Calu3 (cell line): ENCODE data around the gene UBN1. TPM values are rescaled to one million over a fixed set of nuclear protein-coding genes. Genes with fewer than 3 reads are reported as not detected.

Experiments
- BruUV-seq: library from RNA; stranded (reverse); fragments of 400-500 nt; replicated peaks from 2 replicates; lab custom pipeline; 2021; lab: Mats Ljungman, UMichigan
- CTCF ChIA-PET: fragments of 300-600 bp; sonication (Branson Sonifier 250); formaldehyde crosslinking; loops from one replicate; lab custom pipeline; 2022; ENCODE audit warnings: antibody characterized with exemption; lab: Charles Lee
- DNase-seq: peaks from one replicate; pipeline ENCODE4 v3.0.0; 2022
- H3K27ac Mint-ChIP-seq: one replicate; pipeline ENCODE4 v1.8.0; 2022; ENCODE audit warnings: mixed read lengths; ENCODE audit not compliant: unreplicated experiment
- H3K27me3 Mint-ChIP-seq: one replicate; pipeline ENCODE4 v1.8.0; 2022; ENCODE audit warnings: mixed read lengths; ENCODE audit not compliant: unreplicated experiment
- H3K36me3 Mint-ChIP-seq: one replicate; pipeline ENCODE4 v1.8.0; 2022; ENCODE audit warnings: mild to moderate bottlenecking, moderate library complexity, mixed read lengths; ENCODE audit not compliant: insufficient read depth, unreplicated experiment
- H3K4me1 Mint-ChIP-seq: one replicate; pipeline ENCODE4 v1.8.0; 2022; ENCODE audit warnings: mild to moderate bottlenecking, low read depth, mixed read lengths; ENCODE audit not compliant: unreplicated experiment
- H3K4me3 Mint-ChIP-seq: one replicate; pipeline ENCODE4 v1.8.0; 2022; ENCODE audit warnings: mild to moderate bottlenecking, low read depth, moderate library complexity, mixed read lengths; ENCODE audit not compliant: unreplicated experiment
- H3K9me3 Mint-ChIP-seq: one replicate; pipeline ENCODE4 v1.8.0; 2022; ENCODE audit warnings: low read depth, mixed read lengths; ENCODE audit not compliant: unreplicated experiment
- intact Hi-C: fragments of 100-400 bp; cut with micrococcal nuclease; formaldehyde crosslinking; loops from one replicate; pipeline ENCODE4 v1.10.0; 2022; ENCODE audit not compliant: unreplicated experiment
- total RNA-seq: library from RNA; stranded (reverse); gene quantifications from 2 replicates; pipeline ENCODE4 v1.2.3, GENCODE V29; 2022
- TF ChIP-seq, protein P1 (sequence below): fragments of 200-600 bp; IDR thresholded peaks from one replicate; pipeline ENCODE4 v1.8.0; 2022; ENCODE audit warnings: antibody characterized with exemption; ENCODE audit not compliant: unreplicated experiment

Gene UBN1
- total RNA-seq, 1 experiment from 2014 or later: 50.5 TPM

DNA sequence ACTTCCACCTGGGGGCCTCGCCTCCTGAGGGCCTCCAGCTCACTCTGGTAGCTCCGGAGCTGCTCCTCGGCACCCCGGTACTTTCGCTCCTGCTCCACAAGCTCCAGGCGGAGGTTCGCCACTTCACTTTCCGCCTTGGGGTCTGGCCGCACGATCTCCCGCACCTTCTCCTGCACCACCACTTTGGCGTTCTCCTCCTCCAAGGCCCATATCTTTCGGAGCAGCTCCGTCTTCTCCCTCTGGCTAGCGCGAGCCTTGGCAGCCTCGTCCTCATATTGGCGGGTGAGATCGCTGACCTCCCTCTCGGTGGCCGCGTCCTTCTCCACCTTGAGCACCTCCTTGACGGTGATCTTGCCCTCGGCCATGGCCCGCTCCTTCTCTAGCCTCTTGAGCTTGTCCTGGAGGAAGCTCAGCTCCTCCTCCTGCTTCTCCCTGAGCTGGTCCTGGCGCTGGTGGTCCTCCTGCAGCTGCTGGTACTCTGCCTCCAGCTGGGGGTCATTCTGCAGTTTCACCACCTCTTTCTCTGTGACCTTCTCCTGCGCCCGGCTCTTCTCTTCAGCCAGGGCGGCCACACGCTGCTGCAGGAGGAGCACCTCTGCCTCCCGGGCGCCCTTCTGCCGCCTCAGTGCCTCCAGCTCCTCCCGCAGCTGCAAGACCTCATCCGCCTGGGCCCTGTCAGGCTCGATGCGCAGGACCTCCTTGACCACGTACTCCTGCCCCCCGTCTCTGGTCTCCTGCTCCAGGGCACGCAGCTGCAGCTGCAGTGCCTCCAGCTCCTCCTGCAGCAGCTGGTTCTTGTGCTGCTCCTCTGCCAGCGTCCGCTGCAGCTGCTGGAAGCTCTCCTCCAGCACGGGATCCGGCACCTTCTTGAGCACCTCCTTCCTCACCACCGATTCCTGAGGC, 37.9 kb downstream of the UBN1 start:
- TF ChIP-seq, protein P1, sequence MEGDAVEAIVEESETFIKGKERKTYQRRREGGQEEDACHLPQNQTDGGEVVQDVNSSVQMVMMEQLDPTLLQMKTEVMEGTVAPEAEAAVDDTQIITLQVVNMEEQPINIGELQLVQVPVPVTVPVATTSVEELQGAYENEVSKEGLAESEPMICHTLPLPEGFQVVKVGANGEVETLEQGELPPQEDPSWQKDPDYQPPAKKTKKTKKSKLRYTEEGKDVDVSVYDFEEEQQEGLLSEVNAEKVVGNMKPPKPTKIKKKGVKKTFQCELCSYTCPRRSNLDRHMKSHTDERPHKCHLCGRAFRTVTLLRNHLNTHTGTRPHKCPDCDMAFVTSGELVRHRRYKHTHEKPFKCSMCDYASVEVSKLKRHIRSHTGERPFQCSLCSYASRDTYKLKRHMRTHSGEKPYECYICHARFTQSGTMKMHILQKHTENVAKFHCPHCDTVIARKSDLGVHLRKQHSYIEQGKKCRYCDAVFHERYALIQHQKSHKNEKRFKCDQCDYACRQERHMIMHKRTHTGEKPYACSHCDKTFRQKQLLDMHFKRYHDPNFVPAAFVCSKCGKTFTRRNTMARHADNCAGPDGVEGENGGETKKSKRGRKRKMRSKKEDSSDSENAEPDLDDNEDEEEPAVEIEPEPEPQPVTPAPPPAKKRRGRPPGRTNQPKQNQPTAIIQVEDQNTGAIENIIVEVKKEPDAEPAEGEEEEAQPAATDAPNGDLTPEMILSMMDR: no peak
- intact Hi-C loops: loop anchor here (5.0 kb wide), 1 partner anchor 52 kb away; the partner anchor contains the start of gene PPL
- CTCF ChIA-PET: no interaction called here
- H3K4me3 Mint-ChIP-seq: no peak overlapping the region
- peaks cover 4% of the 10 kb centered on the region for H3K9me3 Mint-ChIP-seq
- no peaks in the 10 kb centered on the region for H3K27me3 Mint-ChIP-seq
- TSS peak; percentile 30 for BruUV-seq
- no peak for DNase-seq
- peak overlapping the region; percentile 21 for H3K27ac Mint-ChIP-seq
- H3K36me3 Mint-ChIP-seq: peaks cover 97% of the 10 kb centered on the region
- peaks cover 32% of the 10 kb centered on the region for H3K4me1 Mint-ChIP-seq

DNA sequence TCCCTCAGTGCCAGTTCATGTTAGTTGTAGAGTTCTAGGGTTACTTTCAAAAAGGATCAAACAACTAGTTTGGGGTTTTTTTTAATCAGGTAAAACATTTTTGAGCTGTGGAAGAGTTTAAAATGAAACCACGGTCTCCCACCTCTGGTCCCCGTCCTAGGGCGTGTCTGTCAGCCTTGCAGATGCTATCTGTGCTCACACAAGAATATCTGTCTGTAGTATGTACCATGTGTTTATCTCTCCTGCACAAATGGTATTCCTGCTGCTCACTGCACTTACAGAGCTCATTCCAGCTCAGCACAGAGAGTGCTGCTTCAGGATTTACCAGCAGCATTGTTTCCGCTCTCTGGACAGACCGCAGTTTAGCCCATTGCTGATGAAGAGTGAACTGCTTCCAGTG, 38.9 kb downstream of the UBN1 start:
- TF ChIP-seq, protein P1: no peak
- CTCF ChIA-PET: no interaction called here
- intact Hi-C loops: no loop called here
- DNase-seq: no peak
- H3K27ac Mint-ChIP-seq: peak overlapping the region; percentile 4
- peaks cover 4% of the 10 kb centered on the region for H3K9me3 Mint-ChIP-seq
- H3K4me1 Mint-ChIP-seq: peaks cover 32% of the 10 kb centered on the region
- BruUV-seq: no TSS peak
- H3K4me3 Mint-ChIP-seq: no peak overlapping the region
- peaks cover 98% of the 10 kb centered on the region for H3K36me3 Mint-ChIP-seq
- H3K27me3 Mint-ChIP-seq: no peaks in the 10 kb centered on the region

DNA sequence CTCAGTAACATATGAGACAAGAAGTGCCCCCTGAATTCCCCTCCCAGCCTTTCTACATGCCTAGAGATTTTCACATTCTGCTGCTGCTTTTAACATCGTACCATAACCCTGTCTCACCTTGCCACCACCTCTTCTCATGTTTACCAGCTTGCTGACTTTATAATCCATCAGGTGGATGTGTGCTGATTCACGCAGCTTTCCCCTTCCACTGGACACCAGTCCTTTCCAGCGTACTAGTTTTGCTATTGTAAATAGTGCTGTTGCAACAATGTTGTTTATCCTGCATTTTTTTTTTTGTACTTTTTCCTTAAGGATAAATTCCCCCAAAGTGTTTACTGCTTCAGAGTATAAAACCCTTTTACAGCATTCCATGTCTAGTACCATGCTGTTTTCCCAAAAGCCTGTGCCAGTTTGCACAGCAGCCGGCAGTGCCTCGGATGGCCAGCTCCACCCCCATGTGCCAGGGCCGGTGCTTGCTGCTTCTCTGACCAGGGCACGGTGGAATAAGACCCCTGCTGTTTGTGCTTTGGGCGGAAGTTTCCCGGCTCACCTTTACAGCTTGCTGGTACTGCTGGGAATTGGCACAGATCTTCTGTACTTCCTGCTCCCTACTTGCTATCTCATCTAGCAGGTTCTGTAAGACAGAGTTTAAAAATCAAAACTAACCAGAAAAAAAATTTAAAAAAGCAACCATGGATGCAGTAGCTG, 41.3 kb downstream of the UBN1 start:
- no peak overlapping the region for H3K4me3 Mint-ChIP-seq
- intact Hi-C loops: no loop called here
- TF ChIP-seq, protein P1: no peak
- peaks cover 4% of the 10 kb centered on the region for H3K9me3 Mint-ChIP-seq
- CTCF ChIA-PET: interaction anchor here (0.6 to 0.7 kb wide), 3 partner anchors 29 to 537 kb away, joined by 3 to 4 read pairs (median 3); no protein-coding TSS in a partner anchor
- peaks cover 91% of the 10 kb centered on the region for H3K36me3 Mint-ChIP-seq
- no peak for DNase-seq
- H3K4me1 Mint-ChIP-seq: peaks cover 13% of the 10 kb centered on the region
- H3K27me3 Mint-ChIP-seq: no peaks in the 10 kb centered on the region
- BruUV-seq: no TSS peak
- no peak overlapping the region for H3K27ac Mint-ChIP-seq

DNA sequence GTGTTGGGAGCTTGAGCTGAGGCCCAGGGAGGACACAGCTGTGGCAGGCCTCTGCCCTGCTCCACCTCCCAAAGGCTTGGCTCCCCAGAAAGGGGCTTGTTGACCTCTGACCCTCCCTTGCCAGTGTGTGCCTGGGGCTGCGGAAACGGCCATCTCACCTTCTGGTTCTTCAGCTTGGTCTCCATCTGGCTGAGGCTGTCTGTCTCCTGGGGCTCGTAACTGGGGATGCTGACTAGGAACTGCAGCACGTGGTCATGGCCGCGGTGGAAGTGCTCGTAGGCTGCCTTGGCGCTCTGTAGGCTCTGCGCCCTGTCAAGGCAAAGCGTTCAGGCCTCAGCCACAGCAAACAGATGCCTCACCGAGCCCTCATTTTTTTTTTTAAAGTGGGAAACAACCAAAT, 42.7 kb downstream of the UBN1 start:
- H3K9me3 Mint-ChIP-seq: no peaks in the 10 kb centered on the region
- no peak for DNase-seq
- no peak overlapping the region for H3K27ac Mint-ChIP-seq
- CTCF ChIA-PET: no interaction called here
- H3K27me3 Mint-ChIP-seq: no peaks in the 10 kb centered on the region
- peaks cover 2% of the 10 kb centered on the region for H3K4me1 Mint-ChIP-seq
- TF ChIP-seq, protein P1: no peak
- no peak overlapping the region for H3K4me3 Mint-ChIP-seq
- intact Hi-C loops: no loop called here
- no TSS peak for BruUV-seq
- peaks cover 88% of the 10 kb centered on the region for H3K36me3 Mint-ChIP-seq
